Measurements from ENCODE around the gene GPATCH3.
"Not testable (repeated sequence)": the region's sequence is repeated elsewhere in the genome, so short reads cannot be mapped to it uniquely, and the experiment has no call there.

Gene GPATCH3

GRCh38 chr1:26863685-26864077 lies 36.6 kb downstream of the GPATCH3 start:
- no peak for DNase-seq

- peak; percentile 96 for DNase-seq
These were observed 37.2 kb downstream of the GPATCH3 start, which contains the start of gene SFN for GRCh38 chr1:26862781-26863684. TSS of gene SFN (plus strand) at chr1:26863149. CDS start at chr1:26863213, 64 bp downstream.

GRCh38 chr1:26861889-26862378 lies 38.3 kb downstream of the GPATCH3 start:
- peak; percentile 9 for DNase-seq

- no peak for DNase-seq
These were observed 39.0 kb downstream of the GPATCH3 start for GRCh38 chr1:26861286-26861701.

GRCh38 chr1:26858891-26859640 lies 41.2 kb downstream of the GPATCH3 start:
- DNase-seq = no peak

- DNase-seq = no peak
These were observed 42.1 kb downstream of the GPATCH3 start for GRCh38 chr1:26858160-26858559.

GRCh38 chr1:26857473-26858060 lies 42.7 kb downstream of the GPATCH3 start:
- DNase-seq = no peak

GRCh38 chr1:26856604-26857469 lies 43.4 kb downstream of the GPATCH3 start:
- no peak for DNase-seq

- no peak for DNase-seq
These were observed 44.1 kb downstream of the GPATCH3 start for GRCh38 chr1:26856181-26856580.

GRCh38 chr1:26855636-26856035 lies 44.6 kb downstream of the GPATCH3 start:
- no peak for DNase-seq

GRCh38 chr1:26854906-26855305 lies 45.4 kb downstream of the GPATCH3 start:
- DNase-seq = no peak

- DNase-seq = no peak
These were observed 46.7 kb downstream of the GPATCH3 start for GRCh38 chr1:26853600-26853999.

- DNase-seq = peak; percentile 66
These were observed 47.1 kb downstream of the GPATCH3 start for GRCh38 chr1:26853156-26853555.

GRCh38 chr1:26852701-26853100 lies 47.6 kb downstream of the GPATCH3 start:
- no peak for DNase-seq

GRCh38 chr1:26851106-26851684 lies 49.1 kb downstream of the GPATCH3 start:
- no peak for DNase-seq

- no peak for DNase-seq
These were observed 51.1 kb downstream of the GPATCH3 start for GRCh38 chr1:26848941-26849774.

- DNase-seq = no peak
These were observed 51.8 kb downstream of the GPATCH3 start for GRCh38 chr1:26848499-26848898.

GRCh38 chr1:26847826-26848225 lies 52.4 kb downstream of the GPATCH3 start:
- DNase-seq = not testable (repeated sequence)

GRCh38 chr1:26844424-26845196 lies 55.7 kb downstream of the GPATCH3 start:
- no peak for DNase-seq
